ENCODE data around the gene TGFBR1.
A peak's percentile ranks its signal among the peaks of the same experiment; 100 is the strongest.

Gene TGFBR1

GRCh38 chr9:99172124-99173091, 67.5 kb downstream of the TGFBR1 start:
- no peak for DNase-seq

DNA sequence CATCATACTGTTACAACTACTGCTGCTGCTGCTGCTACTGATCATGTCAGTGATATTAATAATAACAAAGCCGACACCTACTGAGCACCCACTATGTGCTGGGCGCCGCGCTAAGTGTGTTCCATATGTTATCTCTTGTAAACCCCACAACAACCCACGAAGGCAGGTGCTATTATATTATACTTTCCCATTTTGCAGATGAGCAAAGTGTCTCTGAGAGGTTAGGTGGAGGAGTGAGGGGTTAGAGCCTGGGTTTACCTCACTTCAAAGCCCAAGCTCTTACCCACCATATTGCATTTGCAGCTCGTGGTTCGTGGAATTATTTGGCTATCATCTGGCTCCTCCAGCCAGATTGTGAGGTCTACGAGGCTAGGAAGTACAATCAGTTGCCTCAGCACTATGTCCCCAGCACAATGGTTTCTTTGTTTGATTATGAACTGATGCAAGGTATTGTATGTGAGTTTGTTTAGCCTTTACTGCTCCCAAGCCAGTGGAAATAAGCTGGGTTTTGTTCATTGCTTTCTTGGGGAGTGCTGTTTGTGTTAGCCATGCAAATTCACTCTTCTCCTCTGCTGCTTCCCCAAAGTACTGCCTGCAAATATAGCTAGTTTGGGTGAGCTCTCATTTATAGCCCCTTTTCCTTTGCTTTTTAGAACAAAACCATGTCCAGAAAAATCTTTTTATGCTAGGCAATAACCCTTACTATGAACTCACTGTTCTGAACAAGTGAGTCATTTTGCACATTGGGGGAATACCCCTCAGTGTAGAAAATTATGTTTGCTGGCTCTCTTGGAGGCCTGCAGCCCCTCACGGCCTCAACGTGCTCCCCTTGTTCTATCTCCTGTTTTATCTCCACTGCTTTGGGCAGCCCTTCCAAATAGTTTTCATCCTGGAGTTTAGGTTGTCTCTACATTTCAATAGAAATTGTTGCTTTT, 68.9 kb downstream of the TGFBR1 start:
- DNase-seq, result no peak

DNA sequence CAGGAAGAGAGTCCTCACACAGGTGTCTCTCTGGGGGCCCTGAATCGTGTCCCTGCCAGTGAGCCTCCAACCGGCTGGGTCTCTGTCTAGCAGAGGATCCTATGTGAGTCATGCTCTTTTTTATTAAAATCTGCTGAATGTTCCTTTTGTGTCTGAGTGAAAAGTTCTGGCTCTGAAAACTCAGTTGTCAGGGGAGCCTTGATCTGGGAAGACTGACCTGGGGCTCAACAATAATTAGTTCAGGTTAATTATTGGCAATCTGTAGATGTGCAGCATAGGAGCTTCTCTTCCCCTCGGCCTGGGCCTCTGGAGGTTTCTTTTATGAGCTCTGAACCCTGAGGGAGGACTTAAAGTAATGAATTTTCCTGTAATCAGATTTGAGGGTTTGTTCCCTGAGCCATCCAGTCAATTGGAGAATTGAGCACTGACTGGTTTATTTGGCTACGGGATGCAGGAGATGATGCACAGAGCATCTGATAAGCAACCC, 71.7 kb downstream of the TGFBR1 start:
- DNase-seq, result no peak

DNA sequence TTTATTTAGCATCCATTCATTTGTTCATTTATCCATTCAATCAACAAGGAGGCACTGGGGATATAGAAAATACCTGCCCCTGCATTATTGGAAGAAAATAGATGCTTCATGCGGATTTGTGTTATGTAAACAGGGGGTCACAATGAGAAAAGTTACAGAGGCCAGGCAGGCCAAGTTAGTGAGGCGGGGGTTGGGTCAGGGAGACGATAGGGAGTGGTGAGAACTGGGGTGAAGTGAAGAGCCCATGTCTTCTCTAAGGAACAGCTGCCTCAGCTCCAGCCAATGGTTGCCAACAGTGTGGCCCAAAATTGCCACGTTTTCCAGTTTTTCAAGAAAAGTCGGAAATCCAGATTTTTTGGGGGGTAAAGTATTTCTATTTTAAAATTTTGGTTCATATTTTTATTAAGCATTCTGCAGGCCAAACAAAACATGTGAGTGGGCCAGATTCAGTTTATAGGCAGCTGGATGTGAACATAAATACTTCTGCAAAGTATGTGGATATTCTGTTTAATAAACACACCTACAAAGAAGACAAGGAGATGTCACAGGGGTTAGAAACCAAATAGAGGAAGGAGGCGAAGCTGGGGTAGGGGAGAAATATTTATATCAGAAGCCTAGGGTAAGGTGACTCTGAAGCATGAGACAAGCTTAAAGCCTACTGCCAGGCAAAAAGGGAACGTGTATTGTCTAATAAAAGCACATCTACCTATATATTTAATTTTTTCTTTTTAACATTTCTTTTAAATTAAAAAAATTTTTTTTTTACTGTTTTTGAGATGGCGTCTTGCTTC, 72.9 kb downstream of the TGFBR1 start:
- no peak for DNase-seq

DNA sequence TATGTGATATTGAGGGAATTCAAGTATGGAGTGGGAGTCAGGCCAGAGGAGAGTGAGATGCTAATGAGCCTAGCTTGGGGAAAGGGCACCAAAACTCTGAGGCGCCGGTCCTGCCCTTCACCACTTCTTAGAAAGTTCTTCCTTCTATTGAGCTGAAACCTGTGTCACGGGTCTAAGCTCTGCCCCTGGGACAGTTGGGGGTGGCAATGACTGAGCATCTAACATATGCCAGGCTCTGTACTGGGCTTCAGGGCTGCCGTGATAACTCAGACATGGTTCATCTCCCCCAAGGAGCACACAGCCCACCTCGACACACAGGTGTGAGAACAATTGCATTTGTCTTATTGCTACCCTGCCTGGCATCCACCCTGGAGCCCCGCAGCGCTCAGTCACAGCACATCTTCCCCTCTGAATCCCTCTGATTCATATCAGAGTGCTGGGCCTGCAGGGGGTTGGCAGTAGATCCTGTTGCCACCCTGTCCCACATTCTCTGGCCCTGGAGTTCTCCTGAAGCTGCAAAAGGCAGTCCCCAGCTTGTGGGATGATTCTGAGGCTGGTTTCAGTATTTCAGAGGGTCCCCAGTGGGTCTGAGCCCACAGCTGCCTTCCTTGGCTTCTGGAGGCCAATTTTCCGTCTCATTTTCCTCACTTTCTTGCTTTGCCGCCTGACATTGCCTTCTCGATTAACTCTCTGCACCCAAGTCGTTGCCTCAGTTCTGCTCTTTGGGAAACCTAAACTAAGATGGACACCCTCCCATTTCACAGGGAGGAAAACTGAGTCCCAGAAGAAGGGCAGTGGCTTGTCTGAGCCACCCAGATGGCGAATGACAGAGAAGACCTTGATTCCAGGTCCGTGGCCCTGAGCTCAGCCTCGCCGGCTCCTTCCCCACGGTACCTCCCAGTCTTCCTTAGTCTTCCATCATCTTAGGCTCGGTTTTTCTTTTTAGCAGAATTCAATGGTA, 74.3 kb downstream of the TGFBR1 start:
- no peak for DNase-seq

DNA sequence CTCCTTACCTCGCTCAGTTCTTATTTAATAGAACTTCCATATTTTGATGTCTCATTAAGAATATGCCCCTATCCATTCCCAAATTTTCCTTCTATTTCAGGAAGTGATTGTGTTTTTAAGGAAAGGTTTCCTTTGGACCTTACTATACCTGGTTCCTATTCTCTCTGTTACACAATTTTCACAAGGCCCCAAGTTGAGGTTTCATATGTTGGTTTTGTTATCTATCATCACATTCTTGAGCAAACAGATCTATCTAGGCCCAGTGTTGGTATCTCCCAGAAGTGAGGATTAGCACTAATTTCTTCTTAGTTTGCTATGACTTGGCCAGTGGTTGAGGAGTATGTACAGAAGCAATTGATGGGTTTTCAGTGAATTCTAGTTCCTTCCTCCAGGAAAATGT, 75.3 kb downstream of the TGFBR1 start:
- DNase-seq, result no peak

GRCh38 chr9:99180662-99181061, 75.7 kb downstream of the TGFBR1 start:
- DNase-seq, result no peak

DNA sequence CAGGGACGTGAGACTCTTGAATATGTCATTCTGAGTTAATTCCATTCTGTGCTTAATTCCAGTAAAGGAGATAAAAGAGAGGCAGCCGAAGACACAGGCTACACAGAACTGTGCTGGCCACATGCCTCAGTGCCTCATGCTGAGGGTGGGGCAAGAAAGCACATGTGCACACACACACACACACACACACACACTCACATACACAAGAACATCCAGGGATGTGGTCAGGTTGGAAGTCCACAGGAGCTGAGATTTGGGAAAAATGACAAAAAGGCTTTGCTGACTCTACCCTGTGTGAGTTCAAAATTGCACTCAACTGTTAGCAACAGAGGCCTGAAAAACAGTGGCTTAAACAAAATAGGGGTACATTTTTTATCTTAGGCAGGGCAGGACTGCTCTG, 76.3 kb downstream of the TGFBR1 start:
- DNase-seq, result no peak

DNA sequence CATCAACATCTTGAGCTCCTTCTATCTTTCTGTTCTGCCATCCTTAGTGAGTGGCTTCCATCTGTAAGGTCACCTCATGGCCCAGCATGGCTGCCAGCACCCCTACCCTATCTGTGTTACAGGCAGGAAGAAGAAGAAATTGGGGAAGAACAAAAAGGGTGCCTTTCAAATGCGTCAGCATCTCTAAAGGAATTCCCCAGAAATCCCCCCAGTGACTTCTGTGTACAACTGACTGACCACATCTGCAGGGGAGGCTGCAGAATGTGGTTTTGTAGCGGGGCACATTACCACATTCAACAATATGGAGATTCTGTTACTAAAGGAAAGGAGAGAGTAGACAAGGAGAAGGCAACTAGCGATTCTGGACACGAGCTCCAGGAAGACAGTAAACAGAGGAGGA, 76.7 kb downstream of the TGFBR1 start:
- no peak for DNase-seq

DNA sequence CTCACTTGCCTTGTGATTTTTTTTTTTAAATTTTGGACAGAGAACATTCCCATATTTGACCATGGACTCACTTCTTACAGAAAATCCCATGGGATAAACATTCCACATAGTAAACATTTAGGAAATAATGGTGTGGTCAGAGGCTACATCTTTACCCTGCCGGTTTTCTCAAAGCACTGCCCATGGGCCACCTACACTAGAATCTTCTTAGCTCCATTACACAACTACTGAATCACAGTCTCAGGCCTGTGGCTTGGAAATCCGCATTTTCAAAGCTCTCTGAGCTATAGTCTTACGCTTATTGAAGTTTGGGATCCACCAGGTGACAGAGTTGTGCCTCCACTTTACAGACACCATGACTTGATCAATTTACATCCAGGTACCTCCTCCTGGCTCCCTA, 77.4 kb downstream of the TGFBR1 start:
- DNase-seq, result no peak

DNA sequence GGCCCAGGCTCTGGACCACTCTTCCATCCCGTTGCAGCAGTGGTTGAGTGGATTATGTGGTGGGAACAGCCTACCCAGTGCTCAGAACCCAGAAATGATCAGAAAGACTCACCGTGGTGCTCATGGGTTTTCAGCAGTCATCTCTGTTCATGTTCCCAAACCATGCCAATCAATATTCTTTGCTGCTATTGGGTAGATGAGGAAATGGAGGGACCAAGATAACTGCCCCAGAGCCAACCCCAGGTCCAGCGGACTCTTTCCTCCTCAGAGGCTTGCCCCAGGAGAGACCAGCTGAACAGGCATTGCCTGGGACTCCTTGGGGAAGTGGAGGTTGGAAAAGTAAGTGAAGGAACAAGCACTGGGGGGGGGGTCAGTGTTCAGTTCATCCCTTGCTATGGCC, 78.7 kb downstream of the TGFBR1 start:
- DNase-seq, result no peak

DNA sequence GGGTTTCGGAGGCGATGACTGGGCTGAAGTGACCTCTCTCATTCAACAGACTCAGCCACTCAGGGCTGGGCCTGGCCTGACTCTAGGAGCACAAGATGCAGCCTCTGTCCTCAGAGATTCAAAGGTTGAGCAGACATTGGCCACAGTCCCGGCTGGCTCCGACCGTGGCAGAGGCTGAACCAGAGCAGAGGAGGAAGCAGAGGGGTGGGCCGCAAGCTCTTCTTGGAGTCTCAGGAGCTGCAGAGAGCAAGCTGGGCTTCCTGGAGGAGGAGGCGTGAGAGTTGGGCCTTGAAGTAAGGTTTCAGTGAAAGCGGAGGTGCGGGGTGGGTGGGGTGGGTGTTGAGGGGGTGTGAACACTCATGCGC, 79.2 kb downstream of the TGFBR1 start:
- no peak for DNase-seq

- DNase-seq, result peak; percentile 63
Observed at GRCh38 chr9:99184475-99185347, 79.8 kb downstream of the TGFBR1 start.

DNA sequence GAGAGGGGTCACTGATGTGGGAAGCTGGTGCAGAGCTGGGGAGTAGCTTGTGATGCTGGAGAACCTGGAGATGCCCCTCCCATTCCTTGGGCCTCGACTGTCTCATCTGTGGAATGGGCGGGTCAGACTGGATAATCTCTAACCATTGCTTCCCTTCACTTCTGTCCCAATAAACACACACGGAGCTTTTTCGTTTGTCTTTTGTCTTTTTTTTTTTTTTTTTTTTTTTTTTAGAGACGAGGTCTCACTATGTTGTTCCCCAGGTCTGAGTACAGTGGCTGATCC, 80.4 kb downstream of the TGFBR1 start:
- no peak for DNase-seq

- no peak for DNase-seq
Observed at GRCh38 chr9:99185934-99186333, 81.0 kb downstream of the TGFBR1 start.

DNA sequence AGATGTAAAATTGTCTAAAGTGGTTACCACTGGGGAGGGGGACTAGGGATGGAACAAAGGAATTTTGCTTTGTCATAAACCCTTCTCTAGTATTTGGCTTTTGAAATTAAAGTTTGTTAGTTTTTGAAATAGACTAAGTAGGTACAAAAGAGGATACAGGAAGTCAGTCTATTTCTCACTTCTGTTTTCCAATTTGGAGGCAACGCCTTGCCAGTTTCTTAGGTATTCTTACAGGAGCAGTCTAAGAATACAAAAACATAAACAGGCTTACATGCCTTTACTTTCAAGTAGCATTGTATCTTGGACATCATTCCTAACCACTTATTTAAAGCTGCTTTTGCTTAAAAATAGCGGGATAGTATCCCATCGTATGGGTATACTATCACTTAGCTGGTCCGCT, 82.4 kb downstream of the TGFBR1 start:
- DNase-seq, result no peak

- DNase-seq, result no peak
Observed at GRCh38 chr9:99189186-99189585, 84.3 kb downstream of the TGFBR1 start.

GRCh38 chr9:99189887-99190596, 85.1 kb downstream of the TGFBR1 start:
- no peak for DNase-seq

GRCh38 chr9:99190597-99191283, 85.8 kb downstream of the TGFBR1 start:
- DNase-seq, result no peak

Measured in central memory CD4-positive, alpha-beta T cell (primary cell).